Dedifferentiated amniotic fluid mesenchymal stem cell (primary cell): ENCODE data around the gene EGFL6.
A peak's percentile ranks its signal among the peaks of the same experiment; 100 is the strongest.

ENCODE experiments used
- DNase-seq: peaks from one replicate; pipeline ENCODE4 v3.0.0-alpha.2; 2016; ENCODE audit errors: extremely low spot score

The EGFL6 gene

GRCh38 chrX:13569479-13570260, at the start of gene EGFL6:
TSS of gene EGFL6 (plus strand) at chrX:13569601. CDS start at chrX:13569862, 261 bp downstream.
- DNase-seq = no peak

- DNase-seq = no peak
These were observed 49.0 kb upstream of the EGFL6 start for GRCh38 chrX:13520351-13520750.

GRCh38 chrX:13520936-13521335, 48.5 kb upstream of the EGFL6 start:
- DNase-seq = peak; percentile 31

GRCh38 chrX:13522811-13523210, 46.6 kb upstream of the EGFL6 start:
- DNase-seq = no peak

- DNase-seq = peak; percentile 56
These were observed 35.7 kb upstream of the EGFL6 start for GRCh38 chrX:13533726-13534125.

- DNase-seq = no peak
These were observed 33.8 kb upstream of the EGFL6 start for GRCh38 chrX:13535376-13536165.

- no peak for DNase-seq
These were observed 32.9 kb upstream of the EGFL6 start for GRCh38 chrX:13536551-13536950.

GRCh38 chrX:13538414-13538813, 31.0 kb upstream of the EGFL6 start:
- DNase-seq = no peak

- DNase-seq = no peak
These were observed 28.8 kb upstream of the EGFL6 start for GRCh38 chrX:13540602-13541001.

GRCh38 chrX:13545726-13546125, 23.7 kb upstream of the EGFL6 start:
- no peak for DNase-seq

- DNase-seq = no peak
These were observed 21.7 kb upstream of the EGFL6 start for GRCh38 chrX:13547671-13548070.

- DNase-seq = no peak
These were observed 19.1 kb upstream of the EGFL6 start for GRCh38 chrX:13550346-13550745.

- no peak for DNase-seq
These were observed 17.8 kb upstream of the EGFL6 start for GRCh38 chrX:13551610-13552009.

- no peak for DNase-seq
These were observed 16.5 kb upstream of the EGFL6 start for GRCh38 chrX:13552892-13553291.

GRCh38 chrX:13565511-13565910, 3.9 kb upstream of the EGFL6 start:
- DNase-seq = no peak

GRCh38 chrX:13570261-13570605, 832 bp downstream of the EGFL6 start:
- no peak for DNase-seq

GRCh38 chrX:13571136-13571535, 1.7 kb downstream of the EGFL6 start:
- DNase-seq = no peak

GRCh38 chrX:13574600-13574999, 5.2 kb downstream of the EGFL6 start:
- DNase-seq = no peak

GRCh38 chrX:13579661-13580060, 10.3 kb downstream of the EGFL6 start:
- no peak for DNase-seq

- peak; percentile 61 for DNase-seq
These were observed 12.2 kb downstream of the EGFL6 start for GRCh38 chrX:13581554-13581953.

- no peak for DNase-seq
These were observed 18.5 kb downstream of the EGFL6 start for GRCh38 chrX:13587786-13588477.

- DNase-seq = no peak
These were observed 20.8 kb downstream of the EGFL6 start for GRCh38 chrX:13590207-13590606.

- no peak for DNase-seq
These were observed 21.5 kb downstream of the EGFL6 start for GRCh38 chrX:13590914-13591313.
